Esophagus squamous epithelium (tissue), 5 donors: ENCODE measurements around the gene PRKN. TPM values are rescaled to one million over a fixed set of nuclear protein-coding genes. Genes with fewer than 3 reads are reported as not detected.

Source experiments
- DNase-seq: peaks from one replicate; lab custom pipeline; 2025; lab: John Stamatoyannopoulos, UW
- H3K27ac ChIP-seq, 4 donors: fragments of 200-600 bp; sonication (generic); one replicate each; pipeline ENCODE4 v1.5.1; 2016 to 2019; ENCODE audit warnings: mild to moderate bottlenecking in 1 of 4
- H3K27me3 ChIP-seq, 4 donors: fragments of 200-600 bp; sonication (generic); 1 replicate in 3 of 4; 2 replicates in 1 of 4; pipeline versions ENCODE4 v1.5.1 to v1.6.0; 2017 to 2021; ENCODE audit warnings: antibody characterized with exemption in 1 of 4
- H3K36me3 ChIP-seq, 3 donors: fragments of 200-600 bp; sonication (generic); one replicate each; pipeline ENCODE4 v1.5.1; 2016 to 2019
- H3K4me1 ChIP-seq, 3 donors: fragments of 200-600 bp; sonication (generic); one replicate each; pipeline ENCODE4 v1.5.1; 2017 to 2019
- H3K4me3 ChIP-seq, 4 donors: fragments of 200-600 bp; sonication (generic); 1 replicate in 3 of 4; 2 replicates in 1 of 4; pipeline ENCODE4 v1.5.1; 2016 to 2019; ENCODE audit warnings: mild to moderate bottlenecking in 2 of 4, moderate library complexity in 1 of 4
- H3K9me3 ChIP-seq, 3 donors: fragments of 200-600 bp; sonication (generic); one replicate each; pipeline ENCODE4 v1.5.1; 2016 to 2019
- POLR2A ChIP-seq, 4 donors: fragments of 450-650 bp; IDR thresholded peaks; one replicate each; pipeline ENCODE4 v1.6.1; 2017; ENCODE audit warnings: antibody characterized with exemption in 4 of 4, mild to moderate bottlenecking in 4 of 4, moderate library complexity in 3 of 4
- whole genome bisulfite sequencing, 2 donors: methylation state at CpG; one replicate each; pipeline ENCODE4 v1.1.5; 2018; 5-methylcytosine and 5-hydroxymethylcytosine counted together
- intact Hi-C: fragments of 100-400 bp; cut with DNase I; formaldehyde crosslinking; loops from one replicate; pipeline ENCODE4 v1.15.0; 2022
- total RNA-seq, 4 donors: library from RNA; depleted of rRNA; stranded (reverse); fragments of >200 nt; gene quantifications; one replicate each; pipeline ENCODE4 v1.1.0, GENCODE V29; 2016
- TF ChIP-seq, protein P1 (sequence below), 6 experiments: fragments of 450-650 bp in 4 of 6; fragments of 200-600 bp in 2 of 6; sonication (generic) in 2 of 6; IDR thresholded peaks; one replicate each; pipeline ENCODE4 v1.5.1; 2016 to 2019; ENCODE audit warnings: antibody characterized with exemption in 6 of 6, mild to moderate bottlenecking in 4 of 6, moderate library complexity in 4 of 6
- donor health status: DM: yes; HTN: yes; CAD: no.

Gene PRKN
- total RNA-seq, 4 donors from 2014 or later, result 0.70 to 5.5 (median 2.2) TPM

DNA sequence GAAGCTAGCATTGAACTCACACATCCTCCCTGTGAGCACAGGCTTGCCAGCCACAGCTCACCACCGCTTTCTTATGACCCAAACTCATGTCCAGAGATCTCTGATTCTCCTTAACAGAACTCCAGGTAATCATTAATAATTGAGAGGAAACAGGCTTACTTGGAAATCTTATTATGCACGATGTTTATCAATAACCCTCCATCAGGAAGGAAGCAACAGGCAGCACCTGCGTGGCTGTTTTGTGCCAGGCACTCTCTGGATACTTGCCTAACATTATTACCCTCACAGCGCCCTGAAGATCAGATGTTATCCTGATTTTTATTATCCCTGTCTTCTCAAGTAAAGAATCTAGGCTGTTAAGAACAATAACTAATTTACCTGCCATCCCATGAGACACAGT lies 306.6 kb downstream of the PRKN start:
- no peaks in the 10 kb centered on the region for H3K36me3 ChIP-seq
- intact Hi-C loops, result no loop called here
- TF ChIP-seq POLR2A (IDR thresholded peaks at IDR 0.05), result no peak
- TF ChIP-seq, protein P1, sequence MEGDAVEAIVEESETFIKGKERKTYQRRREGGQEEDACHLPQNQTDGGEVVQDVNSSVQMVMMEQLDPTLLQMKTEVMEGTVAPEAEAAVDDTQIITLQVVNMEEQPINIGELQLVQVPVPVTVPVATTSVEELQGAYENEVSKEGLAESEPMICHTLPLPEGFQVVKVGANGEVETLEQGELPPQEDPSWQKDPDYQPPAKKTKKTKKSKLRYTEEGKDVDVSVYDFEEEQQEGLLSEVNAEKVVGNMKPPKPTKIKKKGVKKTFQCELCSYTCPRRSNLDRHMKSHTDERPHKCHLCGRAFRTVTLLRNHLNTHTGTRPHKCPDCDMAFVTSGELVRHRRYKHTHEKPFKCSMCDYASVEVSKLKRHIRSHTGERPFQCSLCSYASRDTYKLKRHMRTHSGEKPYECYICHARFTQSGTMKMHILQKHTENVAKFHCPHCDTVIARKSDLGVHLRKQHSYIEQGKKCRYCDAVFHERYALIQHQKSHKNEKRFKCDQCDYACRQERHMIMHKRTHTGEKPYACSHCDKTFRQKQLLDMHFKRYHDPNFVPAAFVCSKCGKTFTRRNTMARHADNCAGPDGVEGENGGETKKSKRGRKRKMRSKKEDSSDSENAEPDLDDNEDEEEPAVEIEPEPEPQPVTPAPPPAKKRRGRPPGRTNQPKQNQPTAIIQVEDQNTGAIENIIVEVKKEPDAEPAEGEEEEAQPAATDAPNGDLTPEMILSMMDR (IDR thresholded peaks at IDR 0.05), result no peak

DNA sequence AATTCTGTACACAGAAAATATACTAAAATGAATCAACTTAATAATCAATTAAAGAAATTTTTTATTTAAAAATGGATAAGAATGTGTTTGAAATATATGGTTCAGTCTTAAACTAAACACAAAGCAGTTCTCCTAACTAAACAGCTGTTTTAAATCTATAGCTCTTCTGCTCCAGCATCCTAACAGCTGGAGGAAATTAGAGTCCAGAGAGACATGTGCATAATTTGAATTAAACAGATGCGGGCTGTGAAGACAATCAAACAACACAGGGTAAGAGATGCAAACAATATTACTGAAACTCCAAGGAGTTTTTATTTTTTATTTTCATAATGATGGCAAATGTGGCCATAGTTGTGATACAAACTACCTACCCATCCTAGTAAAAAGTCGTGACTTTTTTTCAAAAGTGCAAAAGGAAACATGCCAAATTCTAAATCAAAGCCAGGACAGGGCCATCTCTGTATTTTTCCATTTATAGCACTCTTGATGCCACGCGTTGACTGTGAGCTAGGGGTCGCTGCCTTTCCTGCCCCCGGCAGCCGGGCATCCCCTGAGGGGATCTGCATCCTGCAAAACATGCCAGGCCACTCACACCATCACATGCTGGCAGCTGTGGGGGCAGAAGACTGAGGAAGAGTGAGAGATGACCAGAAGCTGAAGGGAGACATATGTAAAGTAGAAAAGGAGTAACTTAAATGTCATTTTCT lies 310.6 kb downstream of the PRKN start:
- Histone ChIP-seq H3K27me3 (no peaks in the 10 kb centered on the region), H3K4me3 (no peak overlapping the region), H3K9me3 (no peaks in the 10 kb centered on the region), H3K27ac (no peak overlapping the region), H3K4me1 (no peaks in the 10 kb centered on the region), H3K36me3 (no peaks in the 10 kb centered on the region)
- 67 to 74% methylated on average over 3 to 5 of the region's 7 CpGs for WGBS, 2 donors
- no peak for DNase-seq
- intact Hi-C loops, result no loop called here
- no peak for TF ChIP-seq POLR2A (IDR thresholded peaks at IDR 0.05)
- TF ChIP-seq, protein P1 (IDR thresholded peaks at IDR 0.05), result no peak

More for the DNA sequence above, 306.6 kb downstream of the PRKN start:
- Histone ChIP-seq H3K27me3 (no peaks in the 10 kb centered on the region), H3K27ac (no peak overlapping the region), H3K4me3 (no peak overlapping the region), H3K9me3 (no peaks in the 10 kb centered on the region), H3K4me1 (no peaks in the 10 kb centered on the region)
- DNase-seq, result no peak
- WGBS, 2 donors, result 78 to 80% methylated on average over 4 of the region's 4 CpGs

DNA sequence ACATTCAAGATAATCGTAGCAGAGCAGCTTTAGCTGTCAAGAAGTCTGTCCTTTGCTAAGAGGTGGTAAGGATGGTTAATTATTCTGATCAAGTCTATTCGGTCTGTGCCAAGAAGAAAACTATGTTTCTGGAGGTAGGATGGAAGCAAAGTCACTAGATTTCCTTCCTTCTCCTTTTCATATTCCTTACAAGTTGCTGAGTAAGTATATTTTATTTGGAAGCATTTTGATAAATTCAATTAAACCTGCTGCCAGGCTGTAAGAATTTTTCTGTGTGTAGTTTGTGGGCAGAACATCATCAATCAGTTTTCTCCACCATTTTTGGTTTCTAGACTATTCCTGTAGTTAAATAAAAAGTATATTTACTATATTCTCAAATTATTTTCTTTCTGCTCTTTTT lies 311.3 kb downstream of the PRKN start:
- 67 to 68% methylated on average over 2 of the region's 2 CpGs for WGBS, 2 donors
- Histone ChIP-seq H3K27ac (no peak overlapping the region), H3K4me1 (no peaks in the 10 kb centered on the region), H3K9me3 (no peaks in the 10 kb centered on the region), H3K36me3 (no peaks in the 10 kb centered on the region), H3K4me3 (no peak overlapping the region), H3K27me3 (no peaks in the 10 kb centered on the region)
- TF ChIP-seq, protein P1 (IDR thresholded peaks at IDR 0.05), result no peak
- TF ChIP-seq POLR2A (IDR thresholded peaks at IDR 0.05), result no peak
- DNase-seq, result no peak
- intact Hi-C loops, result no loop called here

DNA sequence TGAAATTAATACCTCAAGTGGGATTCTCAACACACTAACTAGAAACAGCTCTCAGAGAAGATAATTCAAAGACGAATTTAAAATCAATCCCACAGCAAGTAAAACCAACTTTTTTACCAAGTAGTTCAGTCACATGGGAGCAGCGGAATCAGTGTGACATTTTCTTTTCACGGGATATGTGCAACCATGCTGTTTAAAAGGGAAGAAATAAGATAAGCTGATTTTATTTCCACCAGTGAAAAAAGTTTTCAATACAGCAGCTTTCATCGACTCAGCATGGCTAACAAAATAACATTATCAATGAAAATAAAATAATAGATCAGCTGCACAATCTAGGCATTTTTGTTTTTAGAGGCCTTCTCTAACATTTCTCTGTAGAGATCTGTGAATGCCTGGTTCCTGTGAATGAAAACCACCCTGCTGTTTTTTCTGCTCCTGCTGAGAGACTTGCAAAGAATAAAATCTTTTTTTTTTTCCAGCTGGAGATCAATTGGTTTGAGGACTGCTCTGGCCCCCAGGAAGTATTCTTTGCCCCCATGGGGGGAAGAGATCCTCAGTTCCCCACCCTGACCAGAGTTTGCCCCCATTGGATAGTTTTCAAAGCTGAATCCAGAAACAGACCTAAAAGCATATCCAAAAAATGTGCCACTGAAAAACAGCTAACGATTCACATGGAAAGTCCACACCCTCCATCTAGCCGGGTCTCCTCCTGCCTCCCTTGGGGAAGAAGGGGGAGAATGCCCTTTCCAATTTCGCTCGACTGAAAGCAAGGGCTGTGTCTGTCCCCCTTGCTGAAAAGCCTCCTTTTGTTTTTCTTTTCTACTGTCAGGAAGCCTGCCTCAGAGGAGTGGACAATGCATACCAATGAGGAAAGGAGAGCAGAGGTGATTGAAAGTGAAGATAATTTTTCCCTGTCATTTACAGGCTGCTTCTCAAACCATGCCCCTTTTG lies 317.6 kb downstream of the PRKN start:
- Histone ChIP-seq H3K4me3 (no peak overlapping the region), H3K36me3 (no peaks in the 10 kb centered on the region), H3K27ac (no peak overlapping the region), H3K4me1 (no peaks in the 10 kb centered on the region), H3K9me3 (no peaks in the 10 kb centered on the region), H3K27me3 (no peaks in the 10 kb centered on the region)
- no peak for DNase-seq
- 49 to 52% methylated on average over 7 to 8 of the region's 8 CpGs for WGBS, 2 donors
- intact Hi-C loops, result no loop called here
- no peak for TF ChIP-seq POLR2A (IDR thresholded peaks at IDR 0.05)
- TF ChIP-seq, protein P1 (IDR thresholded peaks at IDR 0.05), result no peak
